CD4-positive, alpha-beta T cell treated with Interleukin-12 subunit alpha and Interleukin-12 subunit beta, for 1 hour (primary cell): ENCODE data around the gene KIAA0319L.
"Not testable (repeated sequence)": the region's sequence is repeated elsewhere in the genome, so short reads cannot be mapped to it uniquely, and the experiment has no call there.

ENCODE experiments used
- DNase-seq: peaks from one replicate; pipeline ENCODE4 v3.0.0-alpha.2; 2020

The KIAA0319L gene

DNA sequence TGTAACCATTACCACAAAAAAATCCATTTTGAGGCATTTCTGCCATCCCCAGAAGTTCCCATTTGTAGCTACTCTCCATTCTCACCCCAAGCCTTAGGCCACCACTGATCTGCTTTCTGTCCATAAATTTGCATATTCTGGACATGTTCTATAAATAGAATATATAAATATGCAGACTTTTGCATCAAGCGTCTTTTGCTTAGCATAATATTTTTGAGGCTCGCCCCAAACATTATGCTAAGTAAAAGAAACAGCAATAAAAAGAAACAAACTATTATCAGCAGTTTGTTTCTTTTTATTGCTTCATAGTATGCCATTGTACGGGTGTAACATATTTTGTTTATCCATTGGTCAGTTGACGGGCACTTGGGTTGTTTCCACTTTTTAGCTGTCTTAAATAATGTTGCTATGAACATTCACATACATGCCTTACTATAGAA, 23.8 kb upstream of the KIAA0319L start:
- no peak for DNase-seq

DNA sequence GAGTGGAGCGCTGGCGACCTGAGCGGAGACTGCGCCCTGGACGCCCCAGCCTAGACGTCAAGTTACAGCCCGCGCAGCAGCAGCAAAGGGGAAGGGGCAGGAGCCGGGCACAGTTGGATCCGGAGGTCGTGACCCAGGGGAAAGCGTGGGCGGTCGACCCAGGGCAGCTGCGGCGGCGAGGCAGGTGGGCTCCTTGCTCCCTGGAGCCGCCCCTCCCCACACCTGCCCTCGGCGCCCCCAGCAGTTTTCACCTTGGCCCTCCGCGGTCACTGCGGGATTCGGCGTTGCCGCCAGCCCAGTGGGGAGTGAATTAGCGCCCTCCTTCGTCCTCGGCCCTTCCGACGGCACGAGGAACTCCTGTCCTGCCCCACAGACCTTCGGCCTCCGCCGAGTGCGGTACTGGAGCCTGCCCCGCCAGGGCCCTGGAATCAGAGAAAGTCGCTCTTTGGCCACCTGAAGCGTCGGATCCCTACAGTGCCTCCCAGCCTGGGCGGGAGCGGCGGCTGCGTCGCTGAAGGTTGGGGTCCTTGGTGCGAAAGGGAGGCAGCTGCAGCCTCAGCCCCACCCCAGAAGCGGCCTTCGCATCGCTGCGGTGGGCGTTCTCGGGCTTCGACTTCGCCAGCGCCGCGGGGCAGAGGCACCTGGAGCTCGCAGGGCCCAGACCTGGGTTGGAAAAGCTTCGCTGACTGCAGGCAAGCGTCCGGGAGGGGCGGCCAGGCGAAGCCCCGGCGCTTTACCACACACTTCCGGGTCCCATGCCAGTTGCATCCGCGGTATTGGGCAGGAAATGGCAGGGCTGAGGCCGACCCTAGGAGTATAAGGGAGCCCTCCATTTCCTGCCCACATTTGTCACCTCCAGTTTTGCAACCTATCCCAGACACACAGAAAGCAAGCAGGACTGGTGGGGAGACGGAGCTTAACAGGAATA, 20.1 kb upstream of the KIAA0319L start:
- peak; percentile 68 for DNase-seq

DNA sequence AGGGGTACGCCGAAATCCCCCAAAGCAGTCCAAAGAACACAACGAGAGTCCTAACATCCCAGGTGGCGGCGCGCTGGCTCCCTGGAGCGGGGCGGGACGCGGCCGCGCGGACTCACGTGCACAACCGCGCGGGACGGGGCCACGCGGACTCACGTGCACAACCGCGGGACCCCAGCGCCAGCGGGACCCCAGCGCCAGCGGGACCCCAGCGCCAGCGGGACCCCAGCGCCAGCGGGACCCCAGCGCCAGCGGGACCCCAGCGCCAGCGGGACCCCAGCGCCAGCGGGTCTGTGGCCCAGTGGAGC, 19.5 kb upstream of the KIAA0319L start:
- DNase-seq = not testable (repeated sequence)

DNA sequence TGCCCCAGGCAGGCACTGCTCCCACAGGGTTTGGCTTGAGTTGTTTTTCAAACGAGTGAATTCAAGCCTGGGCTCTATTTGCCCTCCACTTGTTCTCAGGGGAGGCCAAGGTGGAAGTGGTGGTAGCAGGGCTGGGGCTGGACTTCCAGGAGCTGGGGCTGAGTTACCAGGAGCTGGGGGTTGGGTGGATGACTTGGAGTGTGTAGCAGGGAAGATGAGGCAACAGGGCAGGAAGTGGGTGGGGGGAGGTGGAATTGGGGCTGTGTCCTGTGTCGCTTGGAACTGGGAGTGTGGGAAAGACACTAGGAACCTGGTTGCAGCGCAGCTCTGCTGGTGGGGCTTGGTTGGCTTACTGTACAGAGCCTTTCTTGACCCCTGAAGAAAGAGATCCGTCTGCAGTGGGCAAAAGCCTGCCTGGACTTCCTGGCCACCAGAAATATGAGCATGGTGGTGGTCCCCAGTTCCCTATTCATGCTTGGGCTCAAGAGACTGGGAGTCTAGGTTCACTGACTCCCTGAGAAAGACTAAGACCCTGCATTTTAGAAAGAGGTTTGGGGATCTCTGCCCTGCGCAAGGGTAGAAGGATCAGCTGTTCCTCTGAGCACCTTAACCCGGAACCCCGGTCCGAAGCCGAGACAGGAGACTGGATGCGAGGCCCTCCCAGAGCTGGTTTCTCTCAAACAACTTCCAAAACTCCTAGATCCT, 19.0 kb upstream of the KIAA0319L start:
- DNase-seq = no peak

DNA sequence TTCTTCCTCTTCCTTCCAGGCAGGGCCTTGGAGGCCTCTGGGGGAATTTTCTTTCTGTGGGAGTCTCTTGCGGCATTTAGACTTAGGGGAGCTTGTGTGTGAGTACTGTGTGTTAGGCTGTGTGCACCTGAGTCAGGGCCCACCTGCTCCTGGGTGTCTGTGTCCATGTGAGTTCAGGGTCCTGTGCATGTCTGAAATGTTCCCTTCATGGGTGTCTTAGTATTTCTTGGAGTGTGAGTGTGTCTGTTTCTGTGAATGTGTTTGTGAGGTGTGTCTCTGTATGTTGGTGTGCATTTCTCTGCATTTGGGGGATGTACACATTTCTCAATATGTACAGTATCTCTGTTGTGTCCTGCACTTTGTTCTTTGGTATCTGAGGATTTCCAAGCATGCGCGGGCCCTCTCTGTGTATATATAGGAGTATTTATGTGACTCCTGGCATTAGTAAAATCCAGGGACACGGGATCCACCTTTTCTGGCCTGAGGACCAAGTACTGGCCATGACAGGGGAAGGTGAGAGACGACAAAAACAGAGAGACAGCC, 18.3 kb upstream of the KIAA0319L start:
- no peak for DNase-seq

DNA sequence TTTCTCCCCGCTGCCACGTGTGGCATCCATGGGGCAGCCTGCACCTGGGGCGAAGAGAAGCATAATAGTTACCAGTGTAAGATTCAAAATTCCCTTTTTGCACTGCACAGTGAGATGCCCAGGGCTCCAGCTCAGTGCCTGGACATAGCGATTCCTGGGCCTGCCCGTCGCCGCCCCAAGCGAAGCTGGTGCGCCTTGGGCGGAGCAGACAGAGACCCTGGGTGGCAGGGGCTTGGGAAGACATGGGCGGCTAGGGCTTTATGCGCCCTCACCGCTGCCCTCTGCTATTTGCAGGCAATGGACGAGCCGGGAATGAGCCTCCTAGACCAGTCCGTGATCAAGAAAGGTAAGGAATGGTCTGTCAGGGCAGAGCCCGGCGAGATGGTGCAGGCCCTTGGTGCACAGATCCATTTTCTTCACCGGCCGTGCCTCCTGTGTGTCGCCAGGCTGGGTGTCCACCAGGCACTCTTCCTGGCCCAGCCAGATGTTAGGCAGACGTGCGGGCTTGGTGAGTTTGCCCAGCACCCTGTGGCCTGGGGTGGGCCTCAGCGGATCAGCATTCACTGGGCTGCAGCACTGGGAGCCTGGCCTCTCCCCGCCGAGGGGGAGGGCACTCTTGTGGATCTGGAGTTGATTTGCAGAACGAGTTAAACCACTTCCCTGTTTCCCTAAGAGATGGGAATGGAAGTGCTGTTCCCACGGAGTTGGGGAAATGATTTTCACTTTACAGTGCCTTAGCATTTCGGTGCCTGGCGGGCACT, 17.6 kb upstream of the KIAA0319L start:
- DNase-seq = no peak

DNA sequence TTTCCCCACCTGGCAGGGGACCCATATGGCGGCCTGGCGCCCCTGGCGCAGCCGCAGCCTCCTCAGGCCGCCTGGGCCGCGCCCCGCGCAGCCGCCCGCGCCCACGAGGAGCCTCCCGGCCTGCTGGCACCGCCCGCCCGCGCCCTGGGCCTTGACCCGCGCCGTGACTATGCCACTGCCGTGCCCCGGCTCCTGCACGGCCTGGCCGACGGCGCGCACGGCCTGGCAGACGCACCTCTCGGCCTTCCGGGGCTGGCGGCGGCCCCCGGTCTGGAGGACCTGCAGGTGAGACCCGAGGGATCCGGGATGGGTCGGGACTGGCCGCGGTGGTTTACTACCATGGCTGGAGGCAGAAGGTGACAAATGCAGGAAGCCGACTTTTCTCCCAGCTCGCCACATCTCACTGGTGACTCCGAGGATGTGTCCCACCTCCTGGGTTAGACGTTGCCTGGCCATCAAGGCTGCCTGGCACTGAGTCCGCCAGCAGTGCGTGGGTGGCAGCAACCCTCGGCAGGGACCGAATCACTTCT, 17.0 kb upstream of the KIAA0319L start:
- DNase-seq = no peak

DNA sequence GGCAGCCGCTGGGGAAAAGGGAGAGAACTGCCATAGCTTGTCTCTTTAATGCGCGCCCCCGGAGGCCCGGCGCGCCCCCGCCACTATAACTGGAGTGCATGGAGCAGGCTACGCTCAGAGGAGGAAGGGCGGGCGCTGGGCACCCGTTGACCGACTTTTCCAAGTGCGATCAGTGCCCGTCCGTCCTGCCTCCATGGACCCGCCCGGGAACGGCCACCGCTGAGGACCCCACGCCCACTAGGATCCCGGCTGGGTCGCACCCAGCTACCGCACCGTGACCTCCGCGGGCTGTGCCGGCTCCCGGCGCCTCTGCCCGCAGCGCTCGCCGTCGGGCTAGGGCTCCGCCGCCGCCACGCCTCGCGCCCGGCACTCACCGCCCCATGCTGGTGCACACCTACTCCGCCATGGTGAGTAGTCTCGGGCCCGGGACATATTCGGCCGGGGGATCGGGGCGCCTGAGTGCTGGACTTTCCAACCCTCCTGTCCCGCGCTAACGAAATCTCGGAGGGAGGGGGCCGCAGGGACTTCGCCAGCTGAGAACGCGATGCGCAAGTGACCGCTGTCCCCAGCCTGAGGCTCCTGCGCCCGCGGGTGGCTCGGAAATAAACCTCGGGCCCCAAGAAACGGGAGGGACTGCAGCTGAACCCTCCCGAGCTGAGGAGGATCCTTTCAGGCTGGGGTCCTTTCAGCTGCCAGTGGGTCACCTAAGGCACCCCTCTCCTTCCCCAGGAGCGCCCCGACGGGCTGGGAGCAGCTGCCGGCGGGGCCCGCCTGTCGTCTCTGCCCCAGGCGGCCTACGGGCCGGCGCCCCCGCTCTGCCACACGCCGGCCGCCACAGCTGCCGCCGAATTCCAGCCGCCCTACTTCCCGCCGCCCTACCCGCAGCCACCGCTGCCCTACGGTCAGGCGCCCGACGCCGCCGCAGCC, 16.3 kb upstream of the KIAA0319L start, which contains the start of gene TFAP2E:
Gene TFAP2E, plus strand, starts transcription at position 117 of the 927 bp plus-strand sequence. Its CDS starts 264 bp downstream, at position 381.
- no peak for DNase-seq

DNA sequence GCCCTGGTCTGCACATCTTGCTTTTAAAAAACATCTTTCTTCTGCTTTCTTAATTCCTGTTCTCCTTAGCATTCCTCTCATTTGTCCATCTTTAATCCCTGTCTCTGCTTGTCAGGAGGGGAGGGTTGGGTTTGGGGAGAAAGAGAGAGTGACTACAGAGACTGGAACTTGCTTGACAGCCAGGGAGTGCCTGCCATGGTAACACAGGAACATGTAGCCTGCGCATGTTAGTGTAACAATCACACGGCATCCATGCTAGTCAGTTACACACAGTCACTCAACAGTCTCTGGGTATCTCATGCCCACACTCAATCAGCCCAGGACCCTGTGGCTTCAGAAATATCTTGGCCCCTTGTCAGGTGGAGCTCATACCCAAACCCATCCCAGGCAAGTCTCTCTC, 15.1 kb upstream of the KIAA0319L start:
- no peak for DNase-seq

DNA sequence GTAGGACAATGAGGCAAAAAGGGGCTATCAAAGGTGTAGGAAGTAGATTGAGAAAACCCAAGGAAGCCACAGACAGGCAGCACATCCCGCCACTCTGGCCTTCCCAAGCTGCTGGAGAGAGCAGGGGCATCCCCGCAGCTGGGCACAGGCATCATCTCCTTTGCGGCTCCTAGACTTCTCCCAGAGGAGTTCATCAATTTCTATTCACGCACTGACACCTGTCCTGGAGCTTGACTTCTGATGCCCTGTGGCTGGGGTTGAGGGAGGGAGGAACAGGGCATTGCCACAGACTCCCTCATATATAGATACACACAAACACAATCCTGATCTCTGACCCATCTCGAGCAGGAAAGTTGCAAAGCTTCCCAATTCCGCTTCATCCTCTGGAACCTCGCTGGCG, 14.1 kb upstream of the KIAA0319L start:
- no peak for DNase-seq

DNA sequence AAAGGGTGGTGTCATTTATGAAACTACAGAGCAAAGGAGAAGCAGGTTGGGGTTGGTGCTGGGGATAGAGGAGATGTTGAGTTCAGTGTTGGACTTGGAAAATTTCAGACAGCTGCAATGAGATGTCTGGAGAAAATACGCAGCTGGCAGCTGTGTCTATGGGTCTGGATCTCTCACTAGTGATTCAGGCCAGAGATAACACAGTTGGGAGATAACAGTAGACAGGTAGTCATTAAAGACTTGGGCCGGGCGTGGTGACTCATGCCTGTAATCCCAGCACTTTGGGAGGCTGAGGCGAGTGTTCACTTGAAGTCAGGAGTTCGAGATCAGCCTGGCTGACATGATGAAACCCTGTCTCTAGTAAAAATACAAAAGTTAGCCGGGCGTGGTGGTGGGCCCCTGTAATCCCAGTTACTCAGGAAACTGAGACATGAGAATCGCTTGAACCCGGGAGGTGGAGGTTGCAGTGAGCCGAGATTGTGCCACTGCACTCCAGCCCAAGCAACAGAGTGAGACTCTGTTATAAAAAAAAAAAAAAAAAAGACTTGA, 13.5 kb upstream of the KIAA0319L start:
- DNase-seq = no peak

DNA sequence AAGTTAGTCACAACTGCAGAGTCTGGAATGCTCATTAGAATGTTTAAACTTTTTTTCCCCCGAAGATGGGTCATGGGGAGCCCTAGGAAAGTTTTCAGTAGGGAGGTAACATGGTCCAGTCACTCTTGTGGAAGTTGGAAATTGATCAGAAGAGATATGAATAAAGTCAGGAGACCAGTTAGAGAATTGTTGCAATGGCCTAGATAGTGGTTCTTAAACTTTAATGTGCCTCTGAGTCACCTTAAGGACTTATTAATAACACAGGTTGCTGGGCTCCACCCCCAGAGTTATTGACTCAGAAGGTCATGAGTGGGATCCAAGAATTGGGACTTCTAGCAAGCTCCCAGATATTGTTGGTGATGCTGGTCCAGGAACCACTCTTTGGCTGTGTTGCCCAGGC, 12.7 kb upstream of the KIAA0319L start:
- no peak for DNase-seq

DNA sequence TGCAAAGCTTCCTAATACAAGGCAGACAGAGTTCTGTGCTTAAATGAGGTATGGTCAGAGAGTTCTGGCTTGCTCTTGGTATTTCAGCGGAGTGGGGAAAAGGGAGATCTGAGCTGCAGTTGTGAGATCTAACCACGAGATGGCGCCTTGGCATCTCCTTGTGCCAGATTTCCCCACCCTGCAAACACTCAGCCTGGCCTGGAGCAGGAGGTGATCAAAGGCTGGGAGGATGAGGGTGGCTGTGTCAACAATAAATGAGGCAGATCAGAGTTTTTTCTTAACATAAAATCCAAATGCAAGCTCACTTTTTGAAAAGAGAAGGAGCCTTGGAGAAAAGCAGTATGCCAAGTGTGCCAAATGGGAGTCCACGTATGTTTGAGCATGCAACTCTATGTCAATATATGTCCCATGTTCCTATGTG, 11.8 kb upstream of the KIAA0319L start:
- peak; percentile 73 for DNase-seq

DNA sequence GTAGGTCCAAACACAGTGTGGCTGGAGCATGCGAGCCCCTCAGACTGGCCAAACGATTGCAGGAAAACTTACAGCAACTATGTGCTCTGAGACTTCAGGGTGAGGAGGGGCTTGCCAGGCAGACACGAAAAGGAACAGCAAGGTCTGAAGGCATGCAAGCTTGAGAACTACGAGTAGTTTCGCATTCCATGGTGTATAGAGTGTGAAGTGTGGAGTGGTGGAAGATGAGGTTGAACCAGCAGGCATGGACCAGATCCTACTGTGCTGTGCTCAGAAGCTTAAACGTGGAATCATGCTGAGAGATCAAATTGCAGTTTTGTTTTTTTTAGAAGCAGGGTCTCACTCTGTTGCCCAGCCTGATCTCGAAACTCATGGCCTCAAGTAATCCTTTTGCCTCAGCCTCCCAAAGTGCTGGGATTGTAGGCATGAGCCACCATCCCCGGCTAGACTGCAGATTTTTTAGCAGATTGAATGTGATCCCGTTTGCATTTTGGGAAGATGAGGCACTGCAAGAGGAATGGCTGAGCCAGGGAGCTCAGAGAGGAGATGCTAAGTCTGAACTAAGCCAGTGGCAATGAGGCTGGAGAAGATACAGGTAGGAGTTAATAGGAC, 10.8 kb upstream of the KIAA0319L start:
- no peak for DNase-seq

DNA sequence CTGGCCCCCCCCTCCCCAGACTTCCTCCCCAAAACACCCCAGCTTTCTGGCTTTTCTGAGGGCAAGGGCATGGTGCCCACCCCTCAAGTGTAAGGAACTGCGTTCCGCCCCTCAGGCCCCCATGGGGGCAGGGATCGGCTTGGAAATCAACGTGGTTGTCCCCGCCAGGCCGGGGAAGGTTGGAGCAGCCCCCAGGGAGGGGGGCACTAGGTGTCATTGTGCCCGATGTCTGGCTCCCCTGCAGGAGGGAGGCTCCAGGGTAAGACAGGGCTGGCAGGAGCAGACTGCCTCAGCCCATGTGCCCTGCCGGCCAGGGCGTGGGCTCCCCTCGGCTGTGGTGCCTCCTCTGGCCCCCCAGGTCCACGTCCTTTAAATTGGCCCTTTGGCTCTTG, 8.5 kb upstream of the KIAA0319L start:
- no peak for DNase-seq

DNA sequence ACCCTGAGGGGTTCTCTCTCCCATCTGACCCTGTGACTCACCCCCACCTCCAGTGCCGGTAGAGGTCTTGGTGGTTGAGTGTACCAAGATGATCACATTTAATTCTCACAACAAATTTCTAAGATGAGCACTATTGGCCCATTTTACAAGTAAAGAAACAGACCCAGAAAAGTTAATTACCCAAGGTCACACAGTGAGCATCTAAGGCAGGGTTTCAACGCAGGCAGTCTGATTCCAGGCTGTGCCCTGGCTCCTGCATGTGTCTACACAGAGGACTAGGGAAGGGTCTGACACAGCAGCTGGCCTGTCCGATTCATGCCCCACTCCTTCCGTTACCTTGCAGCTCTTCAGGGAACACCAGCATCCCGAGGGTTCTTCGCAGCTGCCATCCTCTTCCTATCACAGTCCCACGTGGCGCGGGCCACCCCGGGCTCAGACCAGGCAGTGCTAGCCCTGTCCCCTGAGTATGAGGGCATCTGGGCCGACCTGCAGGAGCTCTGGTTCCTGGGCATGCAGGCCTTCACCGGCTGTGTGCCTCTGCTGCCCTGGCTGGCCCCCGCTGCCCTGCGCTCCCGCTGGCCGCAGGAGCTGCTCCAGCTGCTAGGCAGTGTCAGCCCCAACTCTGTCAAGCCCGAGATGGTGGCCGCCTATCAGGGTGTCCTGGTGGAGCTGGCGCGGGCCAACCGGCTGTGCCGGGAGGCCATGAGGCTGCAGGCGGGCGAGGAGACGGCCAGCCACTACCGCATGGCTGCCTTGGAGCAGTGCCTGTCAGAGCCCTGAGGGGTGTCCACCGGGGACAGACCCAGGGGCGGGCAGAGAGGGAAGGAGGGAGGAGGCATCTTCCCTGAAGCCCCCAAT, 7.9 kb upstream of the KIAA0319L start:
- no peak for DNase-seq

DNA sequence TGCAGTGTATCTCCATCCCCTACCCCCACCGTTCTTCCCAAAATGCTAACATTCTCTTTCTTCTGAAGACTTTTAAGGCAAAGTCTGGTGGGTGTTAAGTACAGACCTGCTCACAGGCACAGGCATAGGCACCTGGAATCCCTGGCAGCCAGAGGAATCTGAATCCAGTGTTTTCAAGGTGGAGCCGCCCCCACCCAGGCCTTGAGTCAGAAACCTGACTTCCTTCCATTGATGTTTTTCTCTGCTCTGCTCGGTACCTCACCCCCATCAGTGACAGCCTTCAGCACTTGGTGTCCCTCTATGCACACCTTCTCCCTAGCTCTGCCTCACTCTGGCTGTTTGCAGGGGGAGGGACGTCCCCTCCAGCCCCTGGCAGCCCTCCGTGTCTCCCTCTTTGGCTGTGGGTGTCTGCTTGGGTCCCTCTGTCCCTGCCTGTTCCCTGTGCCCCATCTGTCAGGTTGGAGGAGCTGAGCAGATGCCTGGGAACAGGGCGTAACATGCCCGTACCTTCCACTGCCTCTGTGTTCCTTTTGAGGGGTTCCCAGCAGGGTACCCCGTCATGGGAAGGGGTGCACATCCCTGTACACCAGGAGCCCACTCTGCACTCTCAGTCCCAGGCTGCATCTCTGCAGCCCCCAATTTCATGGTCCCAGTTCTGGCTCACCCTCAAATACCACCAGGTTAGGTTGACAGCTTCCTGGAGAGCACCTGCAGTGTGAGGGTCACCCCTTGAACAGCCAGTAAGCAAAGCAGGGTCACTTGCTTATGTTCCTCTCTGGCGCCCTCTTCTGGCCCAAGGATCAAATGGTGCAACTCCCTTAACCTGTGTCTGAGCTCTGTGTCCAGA, 7.1 kb upstream of the KIAA0319L start:
- peak; percentile 81 for DNase-seq

DNA sequence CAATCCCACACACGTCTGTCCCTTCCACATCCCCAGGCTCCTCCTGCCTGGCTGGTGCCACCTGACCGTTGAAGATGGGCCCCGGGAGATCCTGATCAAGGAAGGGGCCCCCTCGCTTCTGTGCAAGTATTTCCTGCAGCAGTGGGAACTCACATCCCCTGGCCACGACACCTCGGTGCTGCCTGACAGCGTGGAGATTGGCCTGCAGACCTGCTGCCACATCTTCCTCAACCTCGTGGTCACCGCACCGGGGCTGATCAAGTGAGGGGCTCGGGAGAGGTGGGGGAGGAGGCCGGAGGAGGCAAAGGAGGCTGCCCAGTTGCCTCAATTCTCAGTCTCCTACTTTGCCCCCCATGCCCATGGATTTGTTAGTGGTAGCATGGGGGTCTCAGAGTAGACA, 6.0 kb upstream of the KIAA0319L start:
- DNase-seq = no peak
